Fibroblast of skin of left quadriceps (primary cell): ENCODE measurements around the gene ZBTB39.
"Not testable (repeated sequence)": the region's sequence is repeated elsewhere in the genome, so short reads cannot be mapped to it uniquely, and the experiment has no call there.

ENCODE experiments used
- DNase-seq, 2 experiments: peaks; one replicate each; pipeline ENCODE4 v3.0.0-alpha.2; 2013; ENCODE audit warnings: low read depth in 2 of 2

ZBTB39 gene

DNA sequence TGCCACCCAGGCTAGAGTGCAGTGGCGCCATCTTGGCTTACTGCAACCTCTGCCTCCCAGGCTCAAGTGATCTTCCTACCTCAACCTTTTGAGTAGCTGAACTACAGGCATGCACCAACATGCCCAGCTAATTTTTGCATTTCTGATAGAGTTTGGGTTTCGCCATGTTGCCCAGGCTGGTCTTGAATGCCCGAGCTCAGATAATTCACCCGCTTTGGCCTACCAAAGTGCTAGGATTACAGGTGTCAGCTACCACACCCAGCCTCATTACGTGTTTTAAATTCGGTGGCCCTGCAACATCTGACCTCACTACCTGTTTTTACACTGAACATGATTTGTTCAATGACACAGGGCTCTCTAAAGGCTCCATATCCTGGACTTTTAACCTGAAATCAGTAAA lies 26.1 kb downstream of the ZBTB39 start:
- DNase-seq: no peak

DNA sequence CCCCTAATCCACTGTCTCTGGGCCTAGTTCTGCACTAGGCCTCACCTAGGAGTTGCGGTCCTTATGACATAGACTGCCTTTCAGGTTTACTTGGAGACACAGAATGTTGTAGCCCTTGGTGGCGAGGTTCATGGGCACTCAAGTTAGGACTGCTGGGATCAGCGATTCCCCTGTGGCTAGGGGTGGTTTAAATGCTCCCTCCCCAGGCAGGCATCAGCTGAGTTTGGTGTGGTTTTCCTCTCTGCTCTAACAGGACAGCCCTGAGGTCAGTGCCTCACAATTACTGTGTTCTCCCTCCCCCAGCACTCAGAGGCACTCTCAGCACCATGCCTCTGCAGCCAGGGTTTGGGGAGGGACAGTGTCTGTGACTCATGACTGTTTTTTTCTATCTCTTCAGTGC lies 26.7 kb downstream of the ZBTB39 start:
- no peak for DNase-seq

DNA sequence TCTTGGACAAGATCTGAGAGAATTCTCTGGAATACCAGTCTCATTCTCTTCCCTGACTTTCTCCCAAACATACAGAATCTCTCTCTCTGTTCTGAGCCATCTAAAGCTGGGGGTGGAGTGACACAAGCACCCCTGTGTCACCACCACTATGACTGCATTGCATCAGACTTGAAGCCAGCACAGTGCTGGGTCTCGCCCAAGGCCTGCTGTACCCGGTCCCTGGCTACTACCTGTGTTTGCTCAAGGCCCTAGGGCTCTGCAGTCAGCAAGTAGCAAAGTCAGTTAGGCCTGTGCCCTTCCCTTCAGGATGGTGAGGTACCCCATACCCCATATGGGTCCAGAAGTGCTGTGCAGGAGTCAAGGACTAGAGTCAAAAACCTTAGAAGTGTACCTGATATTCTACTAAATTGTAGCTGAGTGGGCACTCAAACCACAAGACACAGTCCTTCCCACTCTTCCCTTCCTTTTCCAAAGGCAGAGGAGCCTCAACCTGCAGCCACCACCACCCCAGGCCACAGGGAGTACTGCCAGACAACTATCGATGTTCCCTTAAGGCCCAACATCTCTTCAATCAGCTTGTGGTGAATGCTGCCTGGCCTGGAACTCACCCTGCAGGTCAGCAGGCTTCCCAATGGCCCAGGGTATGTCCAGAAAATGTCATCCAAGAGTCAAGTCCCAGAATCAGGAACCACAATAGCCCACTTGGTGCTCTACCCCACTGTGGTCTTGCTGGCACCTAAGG lies 27.8 kb downstream of the ZBTB39 start:
- no peak for DNase-seq

DNA sequence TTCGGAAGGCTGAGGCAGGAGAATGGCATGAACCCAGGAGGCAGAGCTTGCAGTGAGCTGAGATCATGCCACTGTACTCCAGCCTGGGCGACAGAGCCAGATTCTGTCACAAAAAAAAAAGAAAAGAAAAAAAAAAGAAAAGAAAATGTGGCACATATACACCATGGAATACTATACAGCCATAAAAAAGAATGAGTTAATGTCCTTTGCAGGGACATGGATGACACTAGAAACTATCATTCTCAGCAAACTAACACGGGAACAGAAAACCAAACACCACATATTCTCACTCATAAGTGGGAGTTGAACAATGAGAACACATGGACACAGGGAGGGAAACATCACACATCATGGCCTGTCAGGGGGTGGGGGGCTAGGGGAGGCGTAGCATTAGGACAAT lies 29.0 kb downstream of the ZBTB39 start:
- not testable (repeated sequence) for DNase-seq

DNA sequence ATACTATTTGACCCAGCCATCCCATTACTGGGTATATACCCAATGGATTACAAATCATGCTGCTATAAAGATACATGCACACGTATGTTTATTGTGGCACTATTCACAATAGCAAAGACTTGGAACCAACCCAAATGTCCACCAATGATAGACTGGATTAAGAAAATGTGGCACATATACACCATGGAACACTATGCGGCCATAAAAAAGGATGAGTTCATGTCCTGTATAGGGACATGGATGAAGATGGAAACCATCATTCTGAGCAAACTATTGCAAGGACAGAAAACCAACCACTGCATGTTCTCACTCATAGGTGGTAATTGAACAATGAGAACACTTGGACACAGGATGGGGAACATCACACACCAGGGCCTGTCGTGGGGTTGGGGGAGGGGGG lies 32.1 kb downstream of the ZBTB39 start:
- DNase-seq: not testable (repeated sequence)

DNA sequence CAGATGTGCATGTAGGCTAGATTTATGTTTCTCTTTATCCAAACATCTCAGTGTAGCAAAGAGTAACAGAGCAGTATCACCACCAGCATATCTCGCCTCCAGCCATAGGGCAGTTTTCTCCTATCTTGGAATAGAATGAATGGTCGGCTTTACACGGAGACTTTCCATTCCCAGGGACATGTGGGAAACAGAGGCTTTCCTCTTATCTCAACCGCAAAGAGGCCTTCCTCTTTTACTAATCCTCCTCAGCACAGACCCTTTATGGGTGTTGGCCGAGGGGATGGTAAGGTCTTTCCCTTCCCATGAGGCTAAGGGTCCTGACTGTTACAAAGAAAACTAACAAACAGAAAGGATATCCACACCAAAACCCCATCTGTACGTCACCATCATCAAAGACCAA lies 37.4 kb downstream of the ZBTB39 start:
- not testable (repeated sequence) for DNase-seq

DNA sequence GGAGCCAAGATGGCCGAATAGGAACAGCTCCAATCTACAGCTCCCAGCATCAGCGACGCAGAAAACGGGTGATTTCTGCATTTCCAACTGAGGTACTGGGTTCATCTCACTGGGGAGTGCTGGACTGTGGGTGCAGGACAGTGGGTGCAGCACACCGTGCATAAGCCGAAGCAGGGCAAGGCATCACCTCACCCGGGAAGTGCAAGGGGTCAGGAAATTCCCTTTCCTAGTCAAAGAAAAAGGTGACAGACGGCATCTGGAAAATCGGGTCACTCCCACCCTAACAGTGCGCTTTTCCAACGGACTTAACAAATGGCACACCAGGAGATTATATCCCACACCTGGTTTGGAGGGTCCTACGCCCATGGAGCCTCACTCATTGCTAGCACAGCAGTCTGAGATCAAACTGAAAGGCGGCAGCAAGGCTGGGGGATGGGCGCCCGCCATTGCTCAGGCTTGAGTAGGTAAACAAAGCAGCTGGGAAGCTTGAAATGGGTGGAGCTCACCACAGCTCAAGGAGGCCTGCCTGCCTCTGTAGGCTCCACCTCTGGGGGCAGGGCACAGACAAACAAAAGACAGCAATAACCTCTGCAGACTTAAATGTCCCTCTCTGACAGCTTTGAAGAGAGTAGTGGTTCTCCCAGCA lies 40.2 kb downstream of the ZBTB39 start:
- not testable (repeated sequence) for DNase-seq

DNA sequence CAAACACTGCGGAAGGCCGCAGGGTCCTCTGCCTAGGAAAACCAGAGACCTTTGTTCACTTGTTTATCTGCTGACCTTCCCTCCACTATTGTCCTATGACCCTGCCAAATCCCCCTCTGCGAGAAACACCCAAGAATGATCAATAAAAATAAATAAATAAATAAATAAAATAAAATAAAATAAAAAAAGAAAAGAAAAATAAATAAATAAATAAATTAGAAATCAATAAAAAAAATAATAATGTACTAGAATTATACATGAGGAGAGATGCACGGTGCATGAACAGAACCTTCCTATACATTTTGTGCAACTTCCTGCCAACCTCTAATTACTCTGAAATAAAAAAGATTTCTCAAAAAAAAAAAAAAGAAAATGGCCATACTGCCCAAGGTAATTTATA lies 41.2 kb downstream of the ZBTB39 start:
- not testable (repeated sequence) for DNase-seq

DNA sequence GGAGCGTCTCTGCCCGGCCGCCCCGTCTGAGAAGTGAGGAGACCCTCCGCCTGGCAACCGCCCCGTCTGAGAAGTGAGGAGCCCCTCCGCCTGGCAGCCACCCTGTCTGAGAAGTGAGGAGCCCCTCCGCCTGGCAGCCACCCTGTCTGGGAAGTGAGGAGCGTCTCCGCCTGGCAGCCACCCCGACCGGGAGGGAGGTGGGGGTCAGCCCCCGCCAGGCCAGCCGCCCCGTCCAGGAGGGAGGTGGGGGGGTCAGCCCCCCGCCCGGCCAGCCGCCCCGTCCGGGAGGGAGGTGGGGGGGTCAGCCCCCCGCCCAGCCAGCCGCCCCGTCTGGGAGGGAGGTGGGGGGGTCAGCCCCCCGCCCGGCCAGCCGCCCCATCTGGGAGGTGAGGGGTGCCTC lies 42.8 kb downstream of the ZBTB39 start:
- not testable (repeated sequence) for DNase-seq

DNA sequence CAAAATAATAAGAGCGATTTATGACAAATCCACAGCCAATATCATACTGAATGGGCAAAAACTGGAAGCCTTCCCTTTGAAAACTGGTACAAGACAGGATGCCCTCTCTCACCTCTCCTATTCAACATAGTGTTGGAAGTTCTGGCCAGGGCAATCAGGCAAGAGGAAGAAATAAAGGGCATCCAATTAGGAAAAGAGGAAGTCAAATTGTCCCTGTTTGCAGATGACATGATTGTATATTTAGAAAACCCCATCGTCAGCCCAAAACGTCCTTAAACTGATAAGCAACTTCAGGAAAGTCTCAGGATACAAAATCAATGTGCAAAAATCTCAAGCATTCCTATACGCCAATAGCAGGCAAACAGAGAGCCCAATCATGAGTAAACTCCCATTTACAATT lies 44.1 kb downstream of the ZBTB39 start:
- not testable (repeated sequence) for DNase-seq

DNA sequence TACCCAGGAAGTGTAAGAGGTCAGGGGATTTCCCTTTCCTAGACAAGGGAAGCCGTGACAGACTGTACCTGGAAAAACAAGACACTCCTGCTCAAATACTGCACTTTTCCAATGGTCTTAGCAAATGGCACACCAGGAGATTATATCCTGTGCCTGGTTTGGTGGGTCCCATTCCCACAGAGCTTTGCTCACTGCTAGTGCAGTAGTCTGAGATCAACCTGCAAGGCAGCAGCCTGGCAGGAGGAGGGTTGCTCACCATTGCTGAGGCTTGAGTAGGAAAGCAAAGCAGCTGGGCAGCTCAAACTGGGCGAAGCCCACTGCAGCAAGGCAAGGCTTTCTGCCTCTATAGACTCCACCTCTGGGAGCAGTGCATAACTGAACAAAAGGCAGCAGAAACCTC lies 47.9 kb downstream of the ZBTB39 start:
- no peak for DNase-seq

DNA sequence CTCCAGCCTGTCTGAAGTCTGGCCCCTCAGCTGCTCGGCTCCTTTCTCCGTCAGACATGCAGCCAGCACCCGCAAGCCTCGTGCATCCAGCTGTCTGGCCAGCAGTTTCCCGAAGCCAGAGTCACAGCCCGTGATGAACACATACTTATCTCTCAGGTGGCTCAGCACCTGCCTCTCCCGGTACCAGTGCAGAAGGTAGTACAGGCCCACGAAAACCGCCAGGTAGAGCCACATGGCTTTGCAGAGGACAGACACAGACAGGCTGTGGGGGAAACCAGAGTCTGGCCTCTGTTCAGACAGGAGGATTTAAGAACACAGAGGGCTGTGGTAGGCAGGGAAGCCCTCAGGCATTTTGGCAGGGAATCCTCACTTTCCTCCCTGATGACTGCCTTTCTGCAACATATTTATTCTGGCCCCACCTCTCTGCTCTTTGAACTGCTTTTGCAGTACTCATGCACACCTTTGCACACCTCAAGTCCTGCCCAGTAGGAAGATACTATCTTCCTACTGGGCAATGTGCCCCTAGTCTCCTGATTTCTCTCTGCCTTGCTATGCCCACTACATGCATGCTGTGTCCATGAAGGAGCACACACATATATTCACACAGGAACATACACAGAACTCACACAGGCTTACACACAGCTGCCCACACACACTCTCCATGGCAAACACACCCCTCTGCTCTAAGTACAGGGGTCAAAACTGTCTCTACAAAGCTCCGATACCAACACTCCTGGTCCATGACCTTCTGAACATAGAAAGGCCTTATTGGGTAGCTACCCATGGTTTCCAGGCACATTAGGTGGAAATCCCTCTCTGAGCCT lies 48.9 kb downstream of the ZBTB39 start, which contains the start of gene RDH16:
RDH16 (minus strand) TSS at position 380 of the 824 bp plus-strand sequence; CDS start at position 234, 146 bp downstream.
- DNase-seq: no peak

DNA sequence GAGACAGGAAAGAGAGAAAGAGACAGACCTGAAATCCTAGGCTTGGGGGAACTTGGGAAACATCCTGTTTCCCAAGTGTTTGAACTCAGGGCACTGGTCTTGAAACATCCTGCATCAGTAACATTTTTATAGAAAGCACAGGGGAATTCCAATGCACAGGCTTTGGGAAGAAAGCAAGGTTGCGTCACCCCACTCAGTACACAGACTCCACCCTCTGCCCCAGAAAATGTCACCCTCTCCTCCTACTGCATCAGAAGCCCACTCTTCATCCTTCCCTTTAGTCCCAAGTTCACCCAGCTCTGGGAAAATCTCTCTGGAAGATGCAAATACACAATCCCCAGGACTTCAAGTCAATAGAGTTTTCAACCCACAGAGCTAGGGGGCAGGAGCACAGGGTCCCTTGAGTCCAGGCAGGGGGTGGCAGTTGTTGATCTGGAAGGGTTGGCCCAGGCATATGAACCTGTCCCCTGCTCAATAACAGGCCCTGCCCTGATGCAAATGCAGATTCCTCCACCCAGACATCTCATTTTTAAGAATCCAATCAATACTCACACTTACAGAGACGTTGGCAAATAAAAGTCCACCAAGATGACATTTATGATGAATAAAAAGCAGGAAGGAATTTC lies 50.6 kb downstream of the ZBTB39 start:
- no peak for DNase-seq

DNA sequence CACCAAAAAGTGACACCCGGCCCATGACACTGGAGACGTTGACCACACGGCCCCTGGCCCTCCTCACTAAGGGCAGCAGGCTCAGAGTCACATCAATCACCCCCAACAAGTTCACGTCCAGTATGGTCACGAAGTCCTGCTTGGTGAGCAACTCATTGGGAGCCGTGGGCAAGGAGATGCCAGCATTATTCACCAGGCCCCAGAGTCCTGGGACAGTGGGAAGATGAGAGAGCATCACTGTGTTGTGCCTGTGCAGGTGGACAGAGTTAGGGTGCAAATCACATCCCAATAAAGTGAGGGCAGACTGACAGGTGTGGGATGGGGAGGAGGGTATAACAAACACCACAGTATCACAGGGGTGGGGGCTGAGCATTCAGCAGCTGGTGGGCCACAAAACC lies 51.4 kb downstream of the ZBTB39 start:
- DNase-seq: no peak

DNA sequence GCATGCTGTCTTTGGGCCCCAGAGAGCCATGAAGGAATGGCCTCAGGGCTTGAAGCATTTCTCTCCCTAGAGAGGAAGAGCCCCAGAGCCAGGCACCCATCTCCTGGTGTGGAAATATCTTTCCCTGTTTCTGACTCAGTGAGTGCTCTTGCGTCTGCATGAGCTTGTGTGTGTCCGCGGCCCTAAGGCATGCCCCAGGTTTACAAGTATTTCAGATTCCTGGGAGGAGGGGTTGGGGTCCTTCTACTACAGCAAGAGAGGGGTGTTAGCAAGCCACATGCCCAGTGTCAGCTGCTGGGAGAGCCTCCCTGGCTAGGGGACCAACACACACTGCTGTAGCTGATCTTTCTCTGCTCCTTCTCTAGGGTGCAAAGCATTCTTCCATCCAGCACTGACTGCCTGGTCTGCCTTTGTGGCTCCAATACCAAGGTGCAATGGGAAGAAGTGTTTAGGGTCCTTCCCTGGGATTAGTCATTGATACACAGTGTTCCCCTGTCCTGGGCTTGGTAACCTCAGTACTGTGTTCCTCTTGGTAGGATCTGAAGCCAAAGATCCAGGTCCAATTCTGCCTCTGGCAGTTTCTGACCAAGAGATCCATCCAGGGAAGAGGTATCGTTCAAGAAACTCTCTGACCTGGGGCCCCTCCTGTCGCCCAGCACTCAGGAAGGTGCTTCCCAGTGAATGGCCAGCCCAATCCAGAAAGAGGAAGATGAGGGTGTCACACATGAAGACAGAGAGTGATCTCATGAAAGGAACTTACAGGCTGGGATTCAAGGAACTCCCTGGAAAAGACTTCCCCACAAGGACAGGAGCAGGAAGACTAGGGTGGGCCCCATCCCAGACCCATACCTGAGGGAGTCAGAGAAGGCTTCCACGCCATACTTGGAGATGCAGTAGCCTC lies 52.0 kb downstream of the ZBTB39 start:
- DNase-seq: no peak

DNA sequence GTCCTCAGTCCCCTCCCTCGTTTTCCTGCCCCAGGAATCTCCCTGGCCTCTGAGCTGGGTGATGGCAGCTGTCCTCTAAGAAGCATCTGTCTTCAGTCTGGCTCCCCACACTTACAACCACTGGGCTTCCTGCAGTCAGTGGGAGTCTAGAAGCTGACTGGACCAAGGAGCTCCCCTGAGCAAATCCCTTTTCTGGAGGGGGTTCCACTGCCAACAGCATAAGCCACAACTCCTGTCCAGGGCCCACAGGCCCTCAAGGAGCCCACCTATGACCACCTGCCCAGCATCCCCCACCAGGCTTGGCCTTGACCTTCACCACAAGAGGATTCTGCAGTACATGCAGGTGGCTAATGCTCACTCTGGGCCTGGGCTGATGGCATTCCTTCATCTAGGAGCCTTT lies 53.0 kb downstream of the ZBTB39 start:
- DNase-seq: no peak

DNA sequence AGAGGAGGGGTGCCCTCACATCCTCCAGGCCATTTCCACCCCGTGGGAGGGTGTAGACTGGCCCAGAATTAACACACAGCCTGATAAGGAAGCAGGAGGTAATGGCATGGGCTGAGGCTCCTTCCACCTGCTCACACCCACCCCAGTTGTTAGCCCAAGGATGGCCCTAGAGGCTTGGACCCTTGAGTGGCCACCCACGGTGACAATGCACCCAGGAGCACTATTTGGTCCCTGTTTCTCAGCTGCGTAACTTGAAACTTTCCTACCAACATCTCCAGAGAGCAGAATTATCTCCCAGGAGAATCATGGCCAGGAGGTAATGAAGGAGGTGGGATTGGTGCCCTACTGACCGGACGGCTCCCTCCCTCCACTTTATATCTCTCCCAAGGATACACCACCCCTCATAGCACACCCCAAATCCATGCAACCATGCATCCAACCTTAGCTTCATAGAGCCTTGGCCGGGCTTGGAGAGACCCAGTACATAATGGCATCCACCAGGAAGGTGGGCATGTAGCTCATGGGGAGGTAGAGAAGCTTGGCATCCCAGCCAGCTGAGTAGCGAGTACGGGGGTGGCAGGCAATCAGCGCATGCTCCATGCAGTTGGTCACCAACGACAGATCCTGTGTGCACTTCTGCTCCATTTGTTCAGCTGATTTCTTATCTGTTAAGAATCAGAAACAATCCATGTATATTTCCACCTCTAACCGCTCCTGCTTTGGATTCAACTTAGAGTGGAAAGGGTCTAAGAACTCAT lies 54.6 kb downstream of the ZBTB39 start:
- no peak for DNase-seq

DNA sequence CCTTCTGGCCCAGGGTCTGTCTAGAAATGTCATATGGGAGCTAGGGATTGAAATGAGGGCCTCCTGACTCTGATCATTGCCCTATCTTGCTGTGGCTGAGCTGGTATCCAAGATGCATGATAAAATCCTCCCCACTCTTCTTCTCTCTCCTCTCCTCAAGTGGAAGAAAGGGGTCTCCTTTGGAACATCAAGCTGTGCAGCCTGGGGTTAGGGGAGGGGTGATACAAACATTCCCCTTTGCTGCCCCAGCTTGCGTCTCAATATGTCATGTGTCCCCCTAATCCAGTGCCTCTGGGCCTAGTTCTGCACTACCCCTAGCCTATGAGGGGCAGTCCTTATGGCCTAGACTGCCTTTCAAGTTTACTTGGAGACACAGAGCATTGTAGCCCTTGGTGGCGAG lies 57.5 kb downstream of the ZBTB39 start:
- DNase-seq: no peak
